Hepatocyte (in vitro differentiated cells): ENCODE results near the gene HSPBP1. TPM values are rescaled to one million over a fixed set of nuclear protein-coding genes. Genes with fewer than 3 reads are reported as not detected.

Experiments
- DNase-seq: peaks from one replicate; pipeline ENCODE4 v3.0.0-alpha.2; 2016; ENCODE audit warnings: low spot score
- H2AFZ ChIP-seq: fragments of 200-600 bp; sonication (generic); 2 replicates; pipeline ENCODE4 v1.6.0; 2016; ENCODE audit warnings: antibody characterized with exemption, mild to moderate bottlenecking
- H3K27ac ChIP-seq: fragments of 200-600 bp; sonication (generic); 2 replicates; pipeline ENCODE4 v1.5.1; 2016; ENCODE audit warnings: mild to moderate bottlenecking
- H3K27me3 ChIP-seq: fragments of 200-600 bp; sonication (generic); 2 replicates; pipeline ENCODE4 v1.6.1; 2016
- H3K36me3 ChIP-seq: fragments of 200-600 bp; sonication (generic); replicated peaks from 2 replicates; pipeline ENCODE4 v1.5.1; 2016; ENCODE audit warnings: low read depth; ENCODE audit not compliant: insufficient read depth
- H3K4me1 ChIP-seq: fragments of 200-600 bp; sonication (generic); 2 replicates; pipeline ENCODE4 v1.5.1; 2016; ENCODE audit warnings: mild to moderate bottlenecking, moderate library complexity; ENCODE audit not compliant: insufficient read depth
- H3K4me2 ChIP-seq: fragments of 200-600 bp; sonication (generic); 2 replicates; pipeline ENCODE4 v1.6.0; 2016
- H3K4me3 ChIP-seq: fragments of 200-600 bp; sonication (generic); 2 replicates; pipeline ENCODE4 v1.5.1; 2016; ENCODE audit warnings: mild to moderate bottlenecking
- H3K79me2 ChIP-seq: fragments of 200-600 bp; sonication (generic); 2 replicates; pipeline ENCODE4 v1.6.0; 2017; ENCODE audit warnings: mild to moderate bottlenecking
- H3K9me2 ChIP-seq: fragments of 200-600 bp; sonication (generic); replicated peaks from 2 replicates; pipeline ENCODE4 v1.6.0; 2017; ENCODE audit warnings: mild to moderate bottlenecking; ENCODE audit not compliant: insufficient read depth
- H3K9me3 ChIP-seq: fragments of 200-600 bp; sonication (generic); 2 replicates; pipeline ENCODE4 v1.5.1; 2016; ENCODE audit warnings: low read depth, mild to moderate bottlenecking
- H4K20me1 ChIP-seq: fragments of 200-600 bp; sonication (generic); 2 replicates; pipeline ENCODE4 v1.6.0; 2016; ENCODE audit warnings: mild to moderate bottlenecking; ENCODE audit not compliant: insufficient read depth, poor library complexity, severe bottlenecking
- CTCF ChIP-seq: fragments of 200-600 bp; sonication (generic); IDR thresholded peaks from 2 replicates; pipeline ENCODE4 v1.5.1; 2016; ENCODE audit warnings: antibody characterized with exemption, mild to moderate bottlenecking; ENCODE audit not compliant: poor library complexity
- EZH2 ChIP-seq: fragments of 200-600 bp; sonication (generic); IDR thresholded peaks from 2 replicates; pipeline ENCODE4 v1.6.1; 2016; ENCODE audit warnings: antibody characterized with exemption, mild to moderate bottlenecking, borderline replicate concordance
- EZH2phosphoT487 ChIP-seq: fragments of 200-600 bp; sonication (generic); IDR thresholded peaks from one replicate; pipeline ENCODE4 v1.6.1; 2018; ENCODE audit warnings: antibody characterized with exemption, mild to moderate bottlenecking, low read depth, moderate library complexity; ENCODE audit not compliant: unreplicated experiment, severe bottlenecking
- WGBS: methylation state at CpG from one replicate; pipeline ENCODE4 v1.1.6; 2016; ENCODE audit warnings: low lambda C conversion rate; ENCODE audit errors: missing lambda C conversion rate; 5-methylcytosine and 5-hydroxymethylcytosine counted together
- polyA plus RNA-seq: library from polyadenylated mRNA; unstranded; fragments of >200 nt; fragmentation: Nextera tagmentation; extraction: Ambion mirVana; gene quantifications from 2 replicates; pipeline ENCODE4 v1.2.1, GENCODE V29; 2016
- total RNA-seq: library from RNA; depleted of rRNA; stranded (reverse); fragments of >200 nt; gene quantifications from 2 replicates; pipeline ENCODE4 v1.2.3, GENCODE V29; 2014

Gene HSPBP1
- total and polyA plus RNA-seq, 2 experiments from 2014 or later = 31.5 to 52.2 TPM

- Histone ChIP-seq H4K20me1 (no peaks in the 10 kb centered on the region), H3K4me1 (no peaks in the 10 kb centered on the region), H2AFZ (no peak overlapping the region), H3K27ac (no peak overlapping the region), H3K4me2 (no peak overlapping the region), H3K9me2 (no peaks in the 10 kb centered on the region), H3K79me2 (no peaks in the 10 kb centered on the region), H3K9me3 (no peaks in the 10 kb centered on the region), H3K4me3 (no peak overlapping the region), H3K36me3 (no peaks in the 10 kb centered on the region), H3K27me3 (no peaks in the 10 kb centered on the region)
- no peak for DNase-seq
- TF ChIP-seq CTCF (no peak), EZH2 (no peak), EZH2phosphoT487 (no peak)
- WGBS = 95% methylated on average over 12 of the region's 18 CpGs
Observed at GRCh38 chr19:55311797-55312196, 31.9 kb upstream of the HSPBP1 start.

- Histone ChIP-seq H3K79me2 (no peaks in the 10 kb centered on the region), H3K36me3 (no peaks in the 10 kb centered on the region), H4K20me1 (no peaks in the 10 kb centered on the region), H3K4me2 (no peak overlapping the region), H3K9me3 (no peaks in the 10 kb centered on the region), H3K9me2 (no peaks in the 10 kb centered on the region), H2AFZ (no peak overlapping the region), H3K4me3 (no peak overlapping the region), H3K27me3 (no peaks in the 10 kb centered on the region), H3K27ac (no peak overlapping the region), H3K4me1 (no peaks in the 10 kb centered on the region)
- WGBS = 97% methylated on average over 9 of the region's 9 CpGs
- no peak for DNase-seq
- no peak for TF ChIP-seq CTCF
- TF ChIP-seq EZH2 = no peak
- TF ChIP-seq EZH2phosphoT487 = no peak
Observed at GRCh38 chr19:55311397-55311796, 31.5 kb upstream of the HSPBP1 start.

GRCh38 chr19:55310498-55310897 lies 30.6 kb upstream of the HSPBP1 start:
- H2AFZ ChIP-seq = no peak overlapping the region
- no peaks in the 10 kb centered on the region for H3K27me3 ChIP-seq
- no peaks in the 10 kb centered on the region for H4K20me1 ChIP-seq
- no peak overlapping the region for H3K4me3 ChIP-seq
- no peaks in the 10 kb centered on the region for H3K9me3 ChIP-seq
- H3K9me2 ChIP-seq = no peaks in the 10 kb centered on the region
- H3K4me1 ChIP-seq = no peaks in the 10 kb centered on the region
- no peak for DNase-seq
- no peak for TF ChIP-seq CTCF
- TF ChIP-seq EZH2phosphoT487 = no peak
- TF ChIP-seq EZH2 = no peak
- no peak overlapping the region for H3K27ac ChIP-seq
- WGBS = 83% methylated on average over 7 of the region's 7 CpGs
- no peak overlapping the region for H3K4me2 ChIP-seq
- H3K79me2 ChIP-seq = no peaks in the 10 kb centered on the region
- no peaks in the 10 kb centered on the region for H3K36me3 ChIP-seq

GRCh38 chr19:55309448-55309847 lies 29.5 kb upstream of the HSPBP1 start:
- no peak overlapping the region for H2AFZ ChIP-seq
- DNase-seq = no peak
- 91% methylated on average over 5 of the region's 5 CpGs for WGBS
- H3K9me2 ChIP-seq = no peaks in the 10 kb centered on the region
- H3K27me3 ChIP-seq = no peaks in the 10 kb centered on the region
- TF ChIP-seq EZH2 (no peak), EZH2phosphoT487 (no peak), CTCF (no peak)
- H4K20me1 ChIP-seq = no peaks in the 10 kb centered on the region
- H3K27ac ChIP-seq = no peak overlapping the region
- H3K36me3 ChIP-seq = no peaks in the 10 kb centered on the region
- H3K79me2 ChIP-seq = no peaks in the 10 kb centered on the region
- no peaks in the 10 kb centered on the region for H3K4me1 ChIP-seq
- H3K4me3 ChIP-seq = no peak overlapping the region
- H3K4me2 ChIP-seq = no peak overlapping the region
- H3K9me3 ChIP-seq = no peaks in the 10 kb centered on the region
